A549 (cell line): ENCODE data around the gene ATP6V0A1. TPM values are rescaled to one million over a fixed set of nuclear protein-coding genes. Genes with fewer than 3 reads are reported as not detected.

ENCODE experiments used
- ATAC-seq, 2 experiments: fragments of 200-7000 bp in 1 of 2; fragments of >200 bp in 1 of 2; cut with Nextera tagmentation in 1 of 2; cut with Tn5 transposase in 1 of 2; 3 replicates each; pipeline versions ENCODE4 v1.8.0 to v1.9.1; 2018 to 2020; ENCODE audit warnings: mild to moderate bottlenecking in 1 of 2, moderate library complexity in 1 of 2
- CTCF ChIA-PET: fragments of 300-600 bp; sonication (Branson Sonifier 250); formaldehyde crosslinking; extraction: SDS; loops from one replicate; lab custom pipeline; 2021; ENCODE audit warnings: antibody characterized with exemption, inconsistent platforms; lab: Yijun Ruan, JAX
- POLR2A ChIA-PET: fragments of 350-600 bp; formaldehyde crosslinking; extraction: SDS; loops from one replicate; lab custom pipeline; 2021; ENCODE audit warnings: antibody characterized with exemption, inconsistent platforms; lab: Yijun Ruan, JAX
- DNase-seq, 2 experiments: peaks; one replicate each; pipeline versions ENCODE4 v3.0.0 to v3.0.0-alpha.2; 2011 to 2016; ENCODE audit warnings: low read depth in 1 of 2, low spot score in 1 of 2
- FAIRE-seq: peaks from 2 replicates; lab custom pipeline; 2011; peaks lifted over from hg19 to GRCh38; lab: Jason Lieb, UNC
- H3K27ac ChIP-seq, 2 experiments: fragments of >200 bp; sonication (Bioruptor Twin); formaldehyde crosslinking; 3 replicates each; pipeline ENCODE4 v1.5.1; 2016 to 2017
- H3K4me1 ChIP-seq: fragments of >200 bp; sonication (Bioruptor Twin); formaldehyde crosslinking; 3 replicates; pipeline ENCODE4 v1.6.1; 2016
- H3K4me2 ChIP-seq: fragments of >200 bp; sonication (Bioruptor Twin); formaldehyde crosslinking; 3 replicates; pipeline ENCODE4 v1.6.1; 2016
- H3K4me3 ChIP-seq: fragments of >200 bp; sonication (Bioruptor Twin); formaldehyde crosslinking; 3 replicates; pipeline ENCODE4 v1.5.1; 2016
- H3K9me3 ChIP-seq: fragments of >200 bp; sonication (Bioruptor Twin); formaldehyde crosslinking; 3 replicates; pipeline ENCODE4 v1.6.1; 2016
- ATOH8 ChIP-seq: fragments of 250-450 bp; sonication (Bioruptor Pico); IDR thresholded peaks from 2 replicates; pipeline ENCODE4 v1.5.0; 2020; ENCODE audit warnings: low read depth, mild to moderate bottlenecking, moderate library complexity
- BCL3 ChIP-seq: fragments of >200 bp; sonication (Bioruptor Twin); formaldehyde crosslinking; IDR thresholded peaks from 3 replicates; pipeline ENCODE4 v1.6.1; 2016
- BHLHE40 ChIP-seq: IDR thresholded peaks from 2 replicates; pipeline ENCODE4 v1.6.1; 2012; ENCODE audit warnings: low read depth, low read length, inconsistent platforms
- CBX2 ChIP-seq: fragments of 200-600 bp; sonication (generic); IDR thresholded peaks from 2 replicates; pipeline ENCODE4 v1.6.1; 2016; ENCODE audit warnings: low read depth, mild to moderate bottlenecking, borderline replicate concordance
- CBX8 ChIP-seq: fragments of 200-600 bp; sonication (generic); IDR thresholded peaks from 2 replicates; pipeline ENCODE4 v1.6.1; 2016
- E2F6 ChIP-seq: IDR thresholded peaks from 2 replicates; pipeline ENCODE4 v1.6.1; 2012; ENCODE audit warnings: low read depth, borderline replicate concordance
- EHF ChIP-seq: fragments of 250-450 bp; sonication (Bioruptor Pico); IDR thresholded peaks from 2 replicates; pipeline ENCODE4 v1.5.0; 2020; ENCODE audit warnings: mild to moderate bottlenecking
- EHMT2 ChIP-seq: fragments of 200-600 bp; sonication (generic); IDR thresholded peaks from 2 replicates; pipeline ENCODE4 v1.6.1; 2016; ENCODE audit warnings: antibody characterized with exemption, low read depth, mild to moderate bottlenecking, moderate library complexity
- ELK1 ChIP-seq: fragments of 150-350 bp; IDR thresholded peaks from 2 replicates; pipeline ENCODE4 v1.6.1; 2014; ENCODE audit warnings: low read depth, mild to moderate bottlenecking, low read length
- EP300 ChIP-seq, 2 experiments: fragments of >200 bp; sonication (Bioruptor Twin); formaldehyde crosslinking; IDR thresholded peaks; 2 replicates in 1 of 2; 3 replicates in 1 of 2; pipeline ENCODE4 v1.6.1; 2016 to 2017
- ESRRA ChIP-seq: fragments of 150-350 bp; IDR thresholded peaks from 2 replicates; pipeline ENCODE4 v1.6.1; 2014; ENCODE audit warnings: mild to moderate bottlenecking, low read length, borderline replicate concordance
- FOSL2 ChIP-seq, 2 experiments: fragments of 450-650 bp in 1 of 2; fragments of >200 bp in 1 of 2; sonication (Bioruptor Twin) in 1 of 2; formaldehyde crosslinking; IDR thresholded peaks; 2 replicates each; pipeline versions ENCODE4 v1.5.0 to v1.6.1; 2016 to 2020; ENCODE audit warnings: mild to moderate bottlenecking in 1 of 2, moderate library complexity in 1 of 2
- GATA3 ChIP-seq: IDR thresholded peaks from 2 replicates; pipeline ENCODE4 v1.6.1; 2012; ENCODE audit warnings: borderline replicate concordance
- HES2 ChIP-seq: fragments of >200 bp; sonication (Bioruptor Twin); formaldehyde crosslinking; IDR thresholded peaks from 2 replicates; pipeline ENCODE4 v1.6.1; 2016
- HOXA7 ChIP-seq: fragments of 250-450 bp; sonication (Bioruptor Pico); IDR thresholded peaks from 2 replicates; pipeline ENCODE4 v1.5.0; 2020; ENCODE audit warnings: mild to moderate bottlenecking, moderate library complexity
- HOXB13 ChIP-seq: fragments of 250-450 bp; sonication (Bioruptor Pico); IDR thresholded peaks from 2 replicates; pipeline ENCODE4 v1.5.0; 2020; ENCODE audit warnings: low read depth, mild to moderate bottlenecking, moderate library complexity
- HOXB5 ChIP-seq: fragments of 250-450 bp; sonication (Bioruptor Pico); IDR thresholded peaks from 2 replicates; pipeline ENCODE4 v1.5.0; 2020; ENCODE audit warnings: mild to moderate bottlenecking, moderate library complexity
- JUN ChIP-seq, 2 experiments: fragments of >200 bp; sonication (Bioruptor Twin); formaldehyde crosslinking; IDR thresholded peaks; 2 replicates in 1 of 2; 3 replicates in 1 of 2; pipeline ENCODE4 v1.6.1; 2016 to 2017
- JUNB ChIP-seq: fragments of >200 bp; sonication (Bioruptor Twin); formaldehyde crosslinking; IDR thresholded peaks from 2 replicates; pipeline ENCODE4 v1.6.1; 2016
- KDM5A ChIP-seq: fragments of 200-600 bp; sonication (generic); IDR thresholded peaks from 2 replicates; pipeline ENCODE4 v1.6.1; 2016; ENCODE audit warnings: antibody characterized with exemption, mild to moderate bottlenecking
- MAX ChIP-seq: IDR thresholded peaks from 2 replicates; pipeline ENCODE4 v1.6.1; 2012
- MYC ChIP-seq: IDR thresholded peaks from 2 replicates; pipeline ENCODE4 v1.6.1; 2012; ENCODE audit warnings: mild to moderate bottlenecking, inconsistent platforms, low read length, improper control_type of control experiment, borderline replicate concordance
- PBX3 ChIP-seq: IDR thresholded peaks from 2 replicates; pipeline ENCODE4 v1.6.1; 2012
- RAD21 ChIP-seq, 2 experiments: fragments of >200 bp in 1 of 2; sonication (Bioruptor Twin) in 1 of 2; formaldehyde crosslinking in 1 of 2; IDR thresholded peaks in 1 of 2; conservative IDR thresholded peaks in 1 of 2; 2 replicates in 1 of 2; 3 replicates in 1 of 2; pipeline ENCODE4 v1.6.1; 2012 to 2018; ENCODE audit warnings: inconsistent platforms in 1 of 2
- RARB ChIP-seq: fragments of 250-450 bp; sonication (Bioruptor Pico); IDR thresholded peaks from 2 replicates; pipeline ENCODE4 v1.8.0; 2021; ENCODE audit warnings: mild to moderate bottlenecking, moderate library complexity
- RFX5 ChIP-seq: fragments of 450-650 bp; IDR thresholded peaks from 2 replicates; pipeline ENCODE4 v1.7.1; 2014; ENCODE audit warnings: antibody characterized with exemption, mild to moderate bottlenecking, moderate library complexity
- RNF2 ChIP-seq: fragments of 200-600 bp; sonication (generic); IDR thresholded peaks from 2 replicates; pipeline ENCODE4 v1.6.1; 2016; ENCODE audit warnings: low read depth, mild to moderate bottlenecking, antibody characterized with exemption, moderate library complexity, borderline replicate concordance
- TFCP2L1 ChIP-seq: fragments of 250-450 bp; sonication (Bioruptor Pico); IDR thresholded peaks from 2 replicates; pipeline ENCODE4 v1.5.0; 2021; ENCODE audit warnings: mild to moderate bottlenecking
- USF2 ChIP-seq: fragments of 450-650 bp; IDR thresholded peaks from 2 replicates; pipeline ENCODE4 v1.6.1; 2014; ENCODE audit warnings: antibody characterized with exemption
- ZC3H11A ChIP-seq: fragments of 450-650 bp; IDR thresholded peaks from 2 replicates; pipeline ENCODE4 v1.6.1; 2014; ENCODE audit warnings: antibody characterized with exemption, mild to moderate bottlenecking
- ZNF302 ChIP-seq: fragments of 250-450 bp; sonication (Bioruptor Pico); IDR thresholded peaks from 2 replicates; pipeline ENCODE4 v1.9.0; 2021; ENCODE audit warnings: inconsistent platforms, mild to moderate bottlenecking, moderate library complexity
- WGBS: methylation state at CpG from one replicate; pipeline ENCODE4 v1.1.6; 2017; ENCODE audit errors: missing lambda C conversion rate; 5-methylcytosine and 5-hydroxymethylcytosine counted together
- polyA plus RNA-seq, 4 experiments: library from polyadenylated mRNA; depleted of rRNA in 3 of 4; stranded (reverse); fragments of >200 nt; fragmentation: RNase III in 1 of 4; extraction: RNeasy Plus Mini Kit Qiagen cat#74134 plus additional on column Dnase treatment in 1 of 4; gene quantifications; 2 replicates in 3 of 4; 3 replicates in 1 of 4; pipeline ENCODE4 v1.2.3, GENCODE V29; 2011 to 2017

Gene ATP6V0A1
- polyA plus RNA-seq, 2 of the 4 experiments (the other 2 are of a cell fraction): 27.3 to 33.7 TPM

- TF ChIP-seq ZNF302 (CRISPR knock-in tag) (no peak), EHMT2 (no peak), GATA3 (no peak), JUN (IDR thresholded peaks at IDR 0.05) (0 out of 5 replicates have a peak, but pooled peaks of 1 of the 2 experiments have one; percentile 28)
Measured at GRCh38 chr17:42517516-42517915, 58.8 kb downstream of the ATP6V0A1 start (continued).

- H3K9me3 ChIP-seq: no peaks in the 10 kb centered on the region
- peaks cover 63% of the 10 kb centered on the region for H3K4me1 ChIP-seq
- DNase-seq: peak; percentile 92 to 94
- POLR2A ChIA-PET: interaction anchor here (0.5 to 4.5 kb wide), 10 partner anchors 9 to 193 kb away, joined by 3 to 66 read pairs (median 3); partner anchors contain the start of genes CAVIN1, NAGLU and STAT3
- H3K27ac ChIP-seq: peak overlapping the region; percentile 95 to 98
- H3K4me2 ChIP-seq: peak overlapping the region; percentile 83
- H3K4me3 ChIP-seq: 0 out of 3 replicates have a peak overlapping the region, but pooled peaks have one; percentile 13
- CTCF ChIA-PET: interaction anchor here (0.5 to 17.8 kb wide), 61 partner anchors 9 to 460 kb away, joined by 3 to 364 read pairs (median 5); partner anchors contain the start of genes CAVIN1, NAGLU and PSMC3IP
- 17% methylated on average over 9 of the region's 9 CpGs for WGBS
- peak; percentile 55 to 57 for ATAC-seq
- FAIRE-seq: no peak
- TF ChIP-seq HOXB13 (CRISPR knock-in tag) (peak; percentile 67; the same call in 1 of the 2 replicates), RARB (CRISPR knock-in tag) (no peak), EP300 (IDR thresholded peaks at IDR 0.05) (peak; percentile 35 to 60; a peak in 2 of 5 replicates), EHF (CRISPR knock-in tag) (no peak), RAD21 (conservative IDR thresholded peaks at IDR 0.05 in 1 of 2, IDR thresholded peaks at IDR 0.05 in 1 of 2) (0 out of 5 replicates have a peak, but pooled peaks of 1 of the 2 experiments have one; percentile 14), PBX3 (peak; percentile 86), CBX2 (no peak), BCL3 (peak; percentile 64; the same call in 1 of the 3 replicates), HES2 (no peak), KDM5A (no peak), CBX8 (no peak), ZC3H11A (no peak), RNF2 (no peak), MYC (no peak), GATA3 (peak; percentile 81; the same call in 1 of the 2 replicates), BHLHE40 (no peak), MAX (peak; percentile 75), E2F6 (0 out of 2 replicates have a peak, but pooled peaks have one; percentile 37), FOSL2 (IDR thresholded peaks at IDR 0.05) (peak; percentile 93), FOSL2 (CRISPR knock-in tag; IDR thresholded peaks at IDR 0.05) (peak; percentile 96), ESRRA (no peak), HOXB5 (CRISPR knock-in tag) (peak; percentile 95), RFX5 (no peak), USF2 (no peak), HOXA7 (CRISPR knock-in tag) (no peak), JUNB (peak; percentile 83), ELK1 (no peak), TFCP2L1 (CRISPR knock-in tag) (no peak), ATOH8 (0 out of 2 replicates have a peak, but pooled peaks have one; percentile 74)
Measured at GRCh38 chr17:42518046-42518754, 59.5 kb downstream of the ATP6V0A1 start.
